Measurements from ENCODE around the gene CERK.

DNA sequence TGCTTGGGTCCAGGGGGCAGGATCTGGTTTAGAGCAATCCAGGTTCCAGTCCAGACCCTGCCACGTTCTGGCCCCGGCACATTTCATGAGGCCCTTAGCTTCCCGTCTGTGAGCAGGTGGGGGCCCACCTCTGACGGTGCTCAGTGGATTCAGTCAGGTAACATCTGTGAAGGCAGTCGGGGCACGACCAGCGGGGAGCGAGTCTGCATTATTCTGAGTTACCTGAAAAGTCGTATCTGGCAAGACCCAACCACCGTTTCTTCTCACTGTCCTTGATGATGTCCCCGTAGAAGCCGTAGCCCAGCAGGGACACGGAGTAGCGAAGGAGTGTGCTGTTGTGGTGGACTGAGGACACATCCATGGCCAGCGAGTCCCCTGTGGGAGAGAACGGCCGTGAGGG, 39.0 kb downstream of the CERK start:
- TF ChIP-seq, protein P1, sequence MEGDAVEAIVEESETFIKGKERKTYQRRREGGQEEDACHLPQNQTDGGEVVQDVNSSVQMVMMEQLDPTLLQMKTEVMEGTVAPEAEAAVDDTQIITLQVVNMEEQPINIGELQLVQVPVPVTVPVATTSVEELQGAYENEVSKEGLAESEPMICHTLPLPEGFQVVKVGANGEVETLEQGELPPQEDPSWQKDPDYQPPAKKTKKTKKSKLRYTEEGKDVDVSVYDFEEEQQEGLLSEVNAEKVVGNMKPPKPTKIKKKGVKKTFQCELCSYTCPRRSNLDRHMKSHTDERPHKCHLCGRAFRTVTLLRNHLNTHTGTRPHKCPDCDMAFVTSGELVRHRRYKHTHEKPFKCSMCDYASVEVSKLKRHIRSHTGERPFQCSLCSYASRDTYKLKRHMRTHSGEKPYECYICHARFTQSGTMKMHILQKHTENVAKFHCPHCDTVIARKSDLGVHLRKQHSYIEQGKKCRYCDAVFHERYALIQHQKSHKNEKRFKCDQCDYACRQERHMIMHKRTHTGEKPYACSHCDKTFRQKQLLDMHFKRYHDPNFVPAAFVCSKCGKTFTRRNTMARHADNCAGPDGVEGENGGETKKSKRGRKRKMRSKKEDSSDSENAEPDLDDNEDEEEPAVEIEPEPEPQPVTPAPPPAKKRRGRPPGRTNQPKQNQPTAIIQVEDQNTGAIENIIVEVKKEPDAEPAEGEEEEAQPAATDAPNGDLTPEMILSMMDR (IDR thresholded peaks at IDR 0.05) = no peak
- TF ChIP-seq POLR2A (IDR thresholded peaks at IDR 0.05) = no peak
